SH-SY5Y (cell line): ENCODE measurements around the gene IL6R.

Experiments used
- GATA2 ChIP-seq: IDR thresholded peaks from 2 replicates; pipeline ENCODE4 v1.6.1; 2011; ENCODE audit warnings: mild to moderate bottlenecking, low read depth, low read length
- GATA3 ChIP-seq: IDR thresholded peaks from 2 replicates; pipeline ENCODE4 v1.6.1; 2011; ENCODE audit warnings: low read depth, mild to moderate bottlenecking, low read length, moderate library complexity

GRCh38 chr1:154495496-154496273, 90.5 kb downstream of the IL6R start:
- TF ChIP-seq GATA2 (no peak), GATA3 (no peak)
